H1 (cell line): ENCODE results near the gene RRP1B. TPM values are rescaled to one million over a fixed set of nuclear protein-coding genes. Genes with fewer than 3 reads are reported as not detected.

Experiments
- CTCF ChIA-PET: fragments of 300-600 bp; sonication (Branson Sonifier 250); formaldehyde crosslinking; loops from one replicate; lab custom pipeline; 2021; ENCODE audit not compliant: partially characterized antibody; lab: Charles Lee
- POLR2A ChIA-PET: fragments of 300-600 bp; sonication (Branson Sonifier 250); formaldehyde crosslinking; loops from one replicate; lab custom pipeline; 2021; ENCODE audit warnings: inconsistent platforms; ENCODE audit not compliant: partially characterized antibody; lab: Charles Lee
- DNase-seq, 2 experiments: peaks; one replicate each; pipeline versions ENCODE4 v3.0.0 to v3.0.0-alpha.2; 2010 to 2022; ENCODE audit warnings: low spot score in 2 of 2, low read depth in 1 of 2, mixed read lengths in 1 of 2
- FAIRE-seq: peaks from 2 replicates; lab custom pipeline; 2011; peaks lifted over from hg19 to GRCh38; lab: Jason Lieb, UNC
- H2AFZ ChIP-seq: 2 replicates; pipeline ENCODE4 v1.8.1; 2012; ENCODE audit warnings: low read length, inconsistent platforms
- H2AK5ac ChIP-seq: 2 replicates; pipeline ENCODE4 v1.6.1; 2013; ENCODE audit warnings: low read depth, low read length
- H2BK120ac ChIP-seq: replicated peaks from 2 replicates; pipeline ENCODE3; 2013; ENCODE audit warnings: low read depth, low read length, inconsistent platforms
- H2BK12ac ChIP-seq: 2 replicates; pipeline ENCODE4 v1.6.1; 2013; ENCODE audit warnings: low read depth, low read length
- H2BK15ac ChIP-seq: 2 replicates; pipeline ENCODE4 v1.6.1; 2013; ENCODE audit warnings: low read length
- H2BK20ac ChIP-seq: 2 replicates; pipeline ENCODE4 v1.6.1; 2013; ENCODE audit warnings: low read length
- H2BK5ac ChIP-seq: 2 replicates; pipeline ENCODE4 v1.6.1; 2013; ENCODE audit warnings: low read depth, low read length
- H3K14ac ChIP-seq: 2 replicates; pipeline ENCODE4 v1.6.1; 2013; ENCODE audit warnings: inconsistent platforms; ENCODE audit not compliant: insufficient read length
- H3K18ac ChIP-seq: 2 replicates; pipeline ENCODE4 v1.6.1; 2013; ENCODE audit warnings: low read length; ENCODE audit errors: extremely low read depth
- H3K23ac ChIP-seq: 2 replicates; pipeline ENCODE4 v1.6.1; 2013; ENCODE audit warnings: inconsistent platforms; ENCODE audit not compliant: insufficient read length
- H3K23me2 ChIP-seq: 2 replicates; pipeline ENCODE4 v1.6.1; 2013; ENCODE audit warnings: low read depth, low read length
- H3K27ac ChIP-seq: 2 replicates; pipeline ENCODE4 v1.6.1; 2011; ENCODE audit warnings: low read depth, low read length, inconsistent platforms
- H3K27me3 ChIP-seq, 4 experiments: replicated peaks in 1 of 4; 1 replicate in 1 of 4; 2 replicates in 3 of 4; pipeline versions ENCODE4 v1.6.1 to v1.8.1; 2011 to 2013; ENCODE audit warnings: low read length in 3 of 4, mild to moderate bottlenecking in 3 of 4, inconsistent platforms in 2 of 4, mixed read lengths in 2 of 4, moderate library complexity in 1 of 4; ENCODE audit not compliant: control insufficient read depth in 3 of 4, insufficient read depth in 3 of 4; ENCODE audit errors: extremely low read depth in 1 of 4
- H3K36me3 ChIP-seq, 4 experiments: 2 replicates each; pipeline versions ENCODE4 v1.6.1 to v1.8.1; 2011 to 2013; ENCODE audit warnings: mild to moderate bottlenecking in 4 of 4, low read length in 3 of 4, moderate library complexity in 2 of 4, control low read depth in 1 of 4, inconsistent platforms in 1 of 4; ENCODE audit not compliant: insufficient read depth in 4 of 4, control insufficient read depth in 2 of 4
- H3K4ac ChIP-seq: replicated peaks from 2 replicates; pipeline ENCODE3; 2013; ENCODE audit warnings: low read length, low read depth, mixed read lengths, inconsistent platforms; ENCODE audit not compliant: insufficient read length
- H3K4me1 ChIP-seq, 4 experiments: replicated peaks in 1 of 4; 1 replicate in 1 of 4; 2 replicates in 3 of 4; pipeline versions ENCODE4 v1.6.1 to v1.8.1; 2011 to 2013; ENCODE audit warnings: low read length in 3 of 4, inconsistent platforms in 2 of 4, mixed read lengths in 1 of 4; ENCODE audit not compliant: insufficient read depth in 4 of 4, control insufficient read depth in 3 of 4
- H3K4me2 ChIP-seq, 2 experiments: 2 replicates each; pipeline versions ENCODE4 v1.6.1 to v1.8.1; 2011 to 2013; ENCODE audit warnings: low read depth in 2 of 2, low read length in 2 of 2, control low read depth in 1 of 2, inconsistent platforms in 1 of 2, mild to moderate bottlenecking in 1 of 2; ENCODE audit not compliant: insufficient read depth in 1 of 2
- H3K4me3 ChIP-seq, 4 experiments: fragments of 200-600, 300-600 bp in 1 of 4; sonication (generic), shearing (Covaris generic), sonication (Bioruptor Twin) in 1 of 4; 2 replicates each; pipeline versions ENCODE4 v1.5.1 to v1.8.1; 2011 to 2016; ENCODE audit warnings: low read length in 4 of 4, low read depth in 3 of 4, control low read depth in 2 of 4, inconsistent platforms in 2 of 4, mild to moderate bottlenecking in 2 of 4, mixed read lengths in 1 of 4, moderate library complexity in 1 of 4; ENCODE audit not compliant: insufficient read depth in 2 of 4; ENCODE audit errors: extremely low read depth in 1 of 4
- H3K56ac ChIP-seq: replicated peaks from 2 replicates; pipeline ENCODE3; 2013; ENCODE audit warnings: low read depth, mild to moderate bottlenecking, mixed read lengths, low read length, inconsistent platforms; ENCODE audit not compliant: insufficient read length
- H3K79me1 ChIP-seq: 2 replicates; pipeline ENCODE4 v1.6.1; 2013; ENCODE audit warnings: low read depth, low read length, control low read depth
- H3K79me2 ChIP-seq, 2 experiments: 2 replicates each; pipeline versions ENCODE4 v1.6.1 to v1.8.1; 2012 to 2013; ENCODE audit warnings: low read length in 2 of 2, mild to moderate bottlenecking in 2 of 2, inconsistent platforms in 1 of 2; ENCODE audit not compliant: insufficient read depth in 2 of 2, control insufficient read depth in 1 of 2
- H3K9ac ChIP-seq, 4 experiments: replicated peaks in 1 of 4; 1 replicate in 1 of 4; 2 replicates in 3 of 4; pipeline versions ENCODE4 v1.6.1 to v1.8.1; 2011 to 2013; ENCODE audit warnings: low read depth in 3 of 4, low read length in 3 of 4, control low read depth in 2 of 4, mild to moderate bottlenecking in 2 of 4, moderate library complexity in 2 of 4, inconsistent platforms in 1 of 4; ENCODE audit errors: extremely low read depth in 1 of 4
- H3K9me3 ChIP-seq, 2 experiments: 2 replicates each; pipeline versions ENCODE4 v1.6.1 to v1.8.1; 2012 to 2013; ENCODE audit warnings: mild to moderate bottlenecking in 2 of 2, moderate library complexity in 2 of 2, control low read depth in 1 of 2, inconsistent platforms in 1 of 2, low read depth in 1 of 2, low read length in 1 of 2, mixed read lengths in 1 of 2; ENCODE audit not compliant: insufficient read depth in 2 of 2
- H4K20me1 ChIP-seq, 2 experiments: replicated peaks in 1 of 2; 2 replicates each; pipeline versions ENCODE3 to v1.8.1; 2011 to 2013; ENCODE audit warnings: inconsistent platforms in 2 of 2, low read length in 2 of 2, mild to moderate bottlenecking in 1 of 2; ENCODE audit not compliant: insufficient read depth in 2 of 2, control insufficient read depth in 1 of 2
- H4K5ac ChIP-seq: 2 replicates; pipeline ENCODE4 v1.6.1; 2013; ENCODE audit warnings: low read length, low read depth, mixed read lengths, inconsistent platforms; ENCODE audit not compliant: insufficient read length
- H4K8ac ChIP-seq: 2 replicates; pipeline ENCODE4 v1.8.0; 2013; ENCODE audit warnings: mild to moderate bottlenecking, moderate library complexity, low read length, inconsistent platforms; ENCODE audit not compliant: insufficient read depth; ENCODE audit errors: extremely low read depth
- H4K91ac ChIP-seq: replicated peaks from 2 replicates; pipeline ENCODE3; 2013; ENCODE audit warnings: low read length, mixed read lengths, inconsistent platforms; ENCODE audit not compliant: insufficient read length
- KDM4A ChIP-seq: IDR thresholded peaks from one replicate; pipeline ENCODE4 v1.7.1; 2012; ENCODE audit warnings: low read depth, mild to moderate bottlenecking, moderate library complexity, low read length, inconsistent platforms; ENCODE audit not compliant: severe bottlenecking
- MAFK ChIP-seq: IDR thresholded peaks from 2 replicates; pipeline ENCODE4 v1.6.1; 2012; ENCODE audit warnings: low read depth, mild to moderate bottlenecking, improper control_type of control experiment, low read length
- PHF8 ChIP-seq: fragments of 200-600 bp; sonication (generic); conservative IDR thresholded peaks from 2 replicates; pipeline ENCODE4 v1.7.1; 2012; ENCODE audit warnings: low read depth, mild to moderate bottlenecking, inconsistent platforms, low read length, moderate library complexity
- POU5F1 ChIP-seq: IDR thresholded peaks from 2 replicates; pipeline ENCODE4 v1.6.1; 2011; ENCODE audit warnings: low read depth, mild to moderate bottlenecking, low read length, moderate library complexity
- SIRT6 ChIP-seq: IDR thresholded peaks from one replicate; pipeline ENCODE4 v1.7.1; 2012; ENCODE audit warnings: low read length, inconsistent platforms
- TEAD4 ChIP-seq: IDR thresholded peaks from 2 replicates; pipeline ENCODE4 v1.6.1; 2012; ENCODE audit warnings: low read depth, low read length, inconsistent platforms, mixed read lengths
- ZNF274 ChIP-seq: IDR thresholded peaks from 2 replicates; pipeline ENCODE4 v1.7.0; 2012; ENCODE audit warnings: low read length, borderline replicate concordance; ENCODE audit errors: extremely low read depth
- WGBS, 2 experiments: shearing (Covaris generic) in 1 of 2; methylation state at CpG; one replicate each; pipeline versions ENCODE4 v1.1.6 to v1.1.7; 2013 to 2015; ENCODE audit warnings: low lambda C conversion rate in 2 of 2, mixed read lengths in 2 of 2, inconsistent platforms in 1 of 2, low coverage in 1 of 2, missing lambda C conversion rate in 1 of 2; ENCODE audit not compliant: insufficient replicate concordance in 2 of 2, insufficient coverage in 1 of 2, insufficient read length in 1 of 2; ENCODE audit errors: extremely low coverage in 1 of 2, missing lambda C conversion rate in 1 of 2; 5-methylcytosine and 5-hydroxymethylcytosine counted together
- polyA plus RNA-seq, 7 experiments: library from polyadenylated mRNA; depleted of rRNA in 3 of 7; stranded (reverse) in 5 of 7; unstranded in 2 of 7; fragments of >200 nt in 5 of 7; fragments of 200-250 nt in 2 of 7; gene quantifications; 1 replicate in 5 of 7; 2 replicates in 1 of 7; 4 replicates in 1 of 7; pipeline versions ENCODE4 v1.2.1 to v1.2.3, GENCODE V29; 2011 to 2013; ENCODE audit warnings: missing spikeins in 2 of 7, mixed read lengths in 2 of 7
- total RNA-seq: library from RNA; stranded (reverse); fragmentation: NEBNext Ultra II Directional; extraction: Animal tissue kit (Norgen Biotek cat#: 25700); gene quantifications from 2 replicates; pipeline ENCODE4 v1.2.1, GENCODE V29; 2021
- TF ChIP-seq, protein P1 (sequence below): IDR thresholded peaks from 2 replicates; pipeline ENCODE4 v1.6.1; 2012; ENCODE audit warnings: inconsistent platforms

The RRP1B gene
- total and polyA plus RNA-seq, 2 of the 8 experiments (the other 6 are each of a cell fraction or from before 2014, with no cell fraction given): 25.8 to 97.3 TPM

DNA sequence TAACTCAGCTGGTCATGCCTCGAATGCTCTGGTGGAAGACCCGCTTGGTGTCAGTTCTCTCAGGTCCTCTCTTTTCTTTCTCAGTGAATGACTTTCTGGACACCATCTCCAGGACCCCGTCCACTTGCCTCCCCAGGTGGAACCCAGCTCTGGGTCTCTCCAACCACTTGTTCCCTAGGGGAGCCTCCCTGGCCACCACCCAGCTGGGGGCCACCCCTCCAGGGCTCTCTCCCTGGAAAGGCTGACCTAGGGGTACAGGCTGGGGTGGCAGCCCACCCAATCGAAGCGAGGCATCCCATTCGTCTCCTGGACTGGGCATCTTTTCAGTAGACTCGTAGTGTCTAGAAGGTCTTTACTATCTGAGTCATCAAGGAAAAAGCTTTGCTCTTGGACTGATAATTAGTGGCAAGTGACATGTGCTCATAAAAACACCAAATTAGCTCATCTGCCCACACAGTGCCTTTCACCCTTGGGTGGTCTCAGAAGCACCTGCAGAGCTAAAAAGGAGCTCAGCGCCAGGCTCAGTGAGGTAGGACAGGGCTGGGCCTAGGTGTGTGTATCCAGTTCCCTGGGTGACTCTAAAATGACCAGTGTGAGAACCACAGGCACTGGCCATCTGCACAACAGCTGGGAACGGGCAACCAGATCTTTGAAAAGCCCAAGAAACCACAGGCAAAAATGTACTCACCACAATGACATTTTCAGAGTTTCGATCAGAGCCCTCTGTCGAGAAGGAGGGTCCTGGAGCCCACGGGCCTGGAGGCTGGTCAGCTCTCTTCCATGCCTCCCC is 57.2 kb downstream of the RRP1B start:
- no peak overlapping the region for H2AK5ac ChIP-seq
- H2AFZ ChIP-seq: no peak overlapping the region
- no peaks in the 10 kb centered on the region for H3K36me3 ChIP-seq
- H2BK120ac ChIP-seq: no peak overlapping the region
- no peak overlapping the region for H4K8ac ChIP-seq
- FAIRE-seq (no peak), DNase-seq (no peak)
- no peak overlapping the region for H3K14ac ChIP-seq
- H2BK12ac ChIP-seq: no peak overlapping the region
- no peak overlapping the region for H3K18ac ChIP-seq
- ChIA-PET CTCF (interaction anchor here (1.5 to 1.8 kb wide), 2 partner anchors 9 to 11 kb away, joined by 6 to 10 read pairs; no protein-coding TSS in a partner anchor), POLR2A (interaction anchor here (0.6 to 2.8 kb wide), 4 partner anchors 12 to 1053 kb away, joined by 3 to 19 read pairs (median 4); no protein-coding TSS in a partner anchor)
- H4K91ac ChIP-seq: no peak overlapping the region
- no peak overlapping the region for H4K5ac ChIP-seq
- no peak overlapping the region for H2BK5ac ChIP-seq
- H3K9me3 ChIP-seq: no peaks in the 10 kb centered on the region
- H4K20me1 ChIP-seq: peaks cover 8 to 16% of the 10 kb centered on the region in 2 experiments
- peaks cover 16% of the 10 kb centered on the region; the same call in 1 of the 2 replicates for H3K23me2 ChIP-seq
- H2BK20ac ChIP-seq: no peak overlapping the region
- H3K23ac ChIP-seq: no peak overlapping the region
- peaks cover 0 to 26% (median 17%) of the 10 kb centered on the region in 4 experiments; a peak in 6 of 7 replicates for H3K4me1 ChIP-seq
- peaks cover 11 to 20% of the 10 kb centered on the region in 2 experiments; a peak in 3 of 4 replicates for H3K79me2 ChIP-seq
- H3K9ac ChIP-seq: no peak overlapping the region; a peak in 1 of 7 replicates
- no peak overlapping the region for H3K4ac ChIP-seq
- no peak overlapping the region for H3K4me3 ChIP-seq
- H3K4me2 ChIP-seq: no peak overlapping the region
- H3K27me3 ChIP-seq: peaks cover 0 to 10% (median 7%) of the 10 kb centered on the region in 4 experiments; a peak in 4 of 7 replicates
- H3K79me1 ChIP-seq: peaks cover 8% of the 10 kb centered on the region
- no peak overlapping the region for H3K56ac ChIP-seq
- 81% methylated on average over 12 of the region's 12 CpGs; no CpG with 5 or more reads in 1 of the 2 experiments for WGBS, 2 experiments
- H3K27ac ChIP-seq: no peak overlapping the region
- no peak overlapping the region for H2BK15ac ChIP-seq
- TF ChIP-seq PHF8 (no peak), SIRT6 (no peak), POU5F1 (no peak), MAFK (no peak), TEAD4 (no peak), KDM4A (no peak), ZNF274 (no peak)
- TF ChIP-seq, protein P1, sequence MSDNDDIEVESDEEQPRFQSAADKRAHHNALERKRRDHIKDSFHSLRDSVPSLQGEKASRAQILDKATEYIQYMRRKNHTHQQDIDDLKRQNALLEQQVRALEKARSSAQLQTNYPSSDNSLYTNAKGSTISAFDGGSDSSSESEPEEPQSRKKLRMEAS: no peak
